Hematopoietic multipotent progenitor cell treated with erythropoietin and hydrocortisone succinate and interleukin-3 and kit ligand, for 4 days (in vitro differentiated cells): ENCODE measurements around the gene C2CD4C.
"Not testable (repeated sequence)": the region's sequence is repeated elsewhere in the genome, so short reads cannot be mapped to it uniquely, and the experiment has no call there.

ENCODE experiments used
- DNase-seq: peaks from one replicate; pipeline ENCODE4 v3.0.0-alpha.2; 2015

C2CD4C gene

DNA sequence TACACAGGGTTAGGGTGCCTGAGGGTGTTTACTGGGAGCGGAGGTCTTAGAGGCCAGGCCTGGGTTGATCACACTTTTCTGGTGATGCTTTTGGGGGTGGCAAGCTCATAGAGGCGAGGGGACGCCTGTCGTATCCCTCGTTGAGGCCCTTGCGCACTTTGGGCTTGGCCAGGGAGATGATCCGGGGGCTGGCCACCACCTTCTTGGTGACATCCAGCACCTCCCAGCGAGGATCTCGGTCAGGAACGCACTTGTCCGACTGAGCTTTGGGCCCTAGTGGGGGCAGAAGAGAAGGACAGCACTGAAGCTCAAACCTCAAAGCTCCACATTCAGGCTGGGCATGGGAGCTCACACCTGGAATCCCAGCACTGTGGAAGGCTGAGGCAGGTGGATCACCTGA lies 46.8 kb downstream of the C2CD4C start:
- DNase-seq, result no peak

DNA sequence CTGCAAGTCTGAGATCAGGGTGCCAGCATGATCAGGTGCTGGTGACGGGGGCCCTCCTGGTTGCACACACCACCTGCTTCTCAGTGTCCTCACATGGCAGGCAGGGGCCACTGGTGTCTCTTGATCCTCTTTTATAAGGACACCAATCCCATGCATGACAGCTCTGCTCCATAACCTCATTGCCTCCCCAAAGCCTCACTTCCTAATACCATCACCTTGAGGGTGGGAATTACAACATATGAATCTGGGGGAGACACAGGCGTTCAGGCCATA lies 49.4 kb downstream of the C2CD4C start:
- no peak for DNase-seq

DNA sequence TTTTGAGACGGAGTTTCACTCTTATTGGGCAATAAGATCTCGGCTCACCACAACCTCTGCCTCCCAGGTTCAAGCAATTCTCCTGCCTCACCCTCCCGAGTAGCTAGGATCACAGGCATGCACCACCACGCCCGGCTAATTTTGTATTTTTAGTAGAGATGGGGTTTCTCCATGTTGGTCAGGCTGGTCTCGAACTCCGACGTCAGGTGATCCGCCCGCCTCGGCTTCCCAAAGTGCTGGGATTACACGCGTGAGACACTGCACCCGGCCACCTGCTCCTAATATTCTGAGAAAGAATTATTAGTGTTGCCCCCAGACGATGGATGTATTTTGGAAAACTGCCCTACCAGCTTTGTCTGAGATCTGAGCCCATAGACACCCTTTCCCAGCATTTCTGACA lies 53.4 kb downstream of the C2CD4C start:
- not testable (repeated sequence) for DNase-seq
